GM21423 (cell line): ENCODE results near the gene PTPN9.
"Not testable (repeated sequence)": the region's sequence is repeated elsewhere in the genome, so short reads cannot be mapped to it uniquely, and the experiment has no call there.

Source experiments
- ATAC-seq: cut with Tn5 transposase; IDR thresholded peaks from one replicate; pipeline ENCODE4 v1.9.1; 2021; ENCODE audit warnings: mild to moderate bottlenecking, moderate library complexity; ENCODE audit not compliant: unreplicated experiment

The PTPN9 gene

DNA sequence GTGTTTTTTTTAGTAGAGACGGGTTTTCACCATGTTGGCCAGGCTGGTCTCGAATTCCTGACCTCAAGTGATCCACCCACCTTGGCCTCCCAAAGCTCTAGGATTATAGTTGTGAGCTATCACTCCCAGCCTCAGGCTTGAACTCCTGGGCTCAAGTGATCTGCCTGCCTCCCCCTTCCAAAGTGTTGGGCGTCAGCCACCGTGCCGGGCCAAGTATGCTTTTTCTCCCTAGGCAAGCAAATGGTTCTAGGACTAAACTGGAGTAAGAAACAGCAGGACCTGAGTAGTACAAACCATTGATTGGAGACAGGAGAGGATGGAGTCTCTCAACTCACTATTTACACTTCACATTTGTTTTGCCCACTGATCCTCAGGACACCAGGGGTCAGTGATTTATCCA, 4.6 kb upstream of the PTPN9 start:
- no peak for ATAC-seq

DNA sequence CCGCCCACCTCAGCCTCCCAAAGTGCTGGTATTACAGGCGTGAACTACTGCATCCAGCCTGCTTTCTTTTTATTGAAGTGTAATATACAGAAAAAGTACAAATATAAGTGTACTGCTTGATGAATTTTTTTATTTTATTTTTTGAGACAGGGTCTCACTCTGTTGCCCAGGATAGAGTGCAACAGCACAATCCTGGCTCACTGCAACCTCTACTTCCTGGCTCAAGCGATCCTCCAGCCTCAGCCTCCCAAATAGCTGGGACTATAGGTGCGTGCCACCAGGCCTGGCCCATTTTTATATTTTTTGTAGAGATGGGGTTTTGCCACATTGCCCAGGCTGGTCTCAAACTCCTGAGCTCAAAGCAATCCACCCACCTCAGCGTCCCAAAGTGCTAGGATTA, 3.8 kb upstream of the PTPN9 start:
- ATAC-seq = not testable (repeated sequence)

DNA sequence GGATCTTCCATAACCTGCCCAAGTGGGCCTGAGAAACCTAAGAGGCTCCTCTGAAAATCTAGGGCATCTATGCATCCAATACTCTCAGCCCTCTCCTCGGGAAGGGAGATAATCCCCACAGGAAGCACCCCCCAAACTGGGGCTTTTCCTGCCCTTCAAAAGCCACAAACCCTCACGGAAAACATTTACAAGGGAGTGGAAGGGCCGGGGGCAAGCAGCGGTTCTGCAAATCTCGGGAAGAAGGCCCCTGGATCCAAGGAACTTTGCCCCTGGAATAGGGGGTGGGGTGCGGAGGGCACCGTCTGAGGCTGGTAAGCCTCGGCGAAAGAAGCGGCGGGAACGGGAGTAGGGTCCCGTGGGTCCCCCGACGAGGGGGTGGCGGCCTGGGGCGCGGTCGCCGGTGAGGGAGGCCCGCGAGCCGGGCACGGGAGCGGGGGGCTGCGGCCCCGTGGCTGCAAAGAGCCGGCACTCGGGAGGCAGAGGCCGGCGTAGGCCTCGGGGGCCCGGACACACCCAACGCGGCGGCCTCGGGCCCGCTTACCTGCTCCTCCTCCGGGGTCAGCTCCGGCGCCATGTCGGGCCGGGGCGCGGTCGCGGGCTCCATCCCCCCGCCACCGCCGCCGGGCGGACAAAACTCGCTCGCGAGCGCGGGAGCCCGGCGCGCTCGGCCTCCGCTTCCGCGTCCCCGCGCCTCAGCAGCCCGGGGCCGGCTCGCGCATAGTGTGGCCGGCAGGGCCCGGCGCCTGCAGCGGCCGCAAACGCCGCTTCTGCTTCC, 755 bp downstream of the PTPN9 start:
- ATAC-seq = no peak

DNA sequence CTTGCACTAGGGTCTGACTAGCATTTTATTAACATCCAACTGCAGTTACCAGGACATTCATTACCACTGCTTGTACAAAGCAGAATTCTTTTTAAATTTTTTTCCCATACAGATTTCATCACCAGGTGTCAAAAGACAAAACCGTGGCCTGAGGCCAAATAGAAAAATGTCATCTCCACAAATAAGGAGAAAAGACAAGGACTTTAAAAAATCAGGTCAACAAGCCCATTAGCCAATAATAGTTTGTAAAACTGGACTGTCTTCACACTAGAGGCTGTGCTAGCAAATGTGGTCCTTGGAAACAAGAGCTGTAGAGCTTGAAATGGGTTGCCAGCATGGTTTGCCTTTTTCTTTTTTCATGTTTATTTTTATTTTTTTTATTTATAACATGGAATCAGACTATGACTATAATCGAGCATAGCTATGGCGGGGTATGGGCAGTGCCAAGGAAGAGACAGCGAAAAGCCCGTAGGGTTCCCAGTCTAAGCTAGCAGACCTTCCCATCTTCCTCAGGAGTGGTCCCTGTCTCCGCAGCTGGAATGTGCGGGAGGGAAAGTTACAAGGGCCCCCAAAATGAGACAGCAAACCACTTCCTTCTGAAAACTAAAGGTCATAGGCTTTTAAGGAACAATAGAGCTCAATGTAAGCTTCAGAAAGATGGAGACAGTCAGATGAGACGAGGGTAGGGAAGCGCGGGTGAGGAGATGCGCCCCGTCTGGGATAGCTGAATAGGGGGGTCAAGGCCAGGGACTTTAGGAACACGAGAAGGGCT, 1.5 kb downstream of the PTPN9 start:
- ATAC-seq = no peak

DNA sequence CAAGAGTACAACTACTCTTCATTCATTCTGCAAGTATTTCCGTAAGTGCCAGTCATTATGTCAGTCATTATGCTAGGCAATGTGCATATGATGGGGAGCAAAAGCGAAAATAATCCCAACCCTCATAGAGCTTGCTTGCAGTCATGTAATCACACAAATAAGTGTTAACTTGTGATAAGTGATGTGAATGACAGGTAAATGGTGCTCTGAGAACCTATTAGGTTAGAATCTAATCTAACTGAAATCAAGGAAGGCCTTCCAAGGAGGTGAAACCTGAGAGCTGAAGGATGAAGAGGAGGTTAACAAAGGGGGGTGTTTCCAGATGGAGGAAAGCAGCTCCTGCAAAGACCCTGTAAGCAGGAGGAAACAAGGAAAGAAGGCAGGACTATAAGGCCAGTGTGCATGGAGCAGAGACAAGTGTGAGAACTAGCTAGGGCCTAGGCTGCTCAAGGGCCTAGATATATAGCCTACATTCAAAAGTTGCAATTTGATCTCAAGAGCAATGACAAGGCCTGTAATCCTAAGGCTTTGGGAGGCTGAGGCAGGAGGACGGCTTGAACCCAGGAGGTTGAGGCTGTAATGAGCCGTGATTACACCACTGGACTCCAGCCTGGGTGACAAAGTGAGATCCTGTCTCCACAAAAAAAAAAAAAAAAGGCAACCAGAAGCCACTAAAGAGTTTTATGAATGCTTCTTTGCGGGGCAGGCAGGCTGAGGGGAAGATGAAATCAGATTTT, 5.3 kb downstream of the PTPN9 start:
- no peak for ATAC-seq

DNA sequence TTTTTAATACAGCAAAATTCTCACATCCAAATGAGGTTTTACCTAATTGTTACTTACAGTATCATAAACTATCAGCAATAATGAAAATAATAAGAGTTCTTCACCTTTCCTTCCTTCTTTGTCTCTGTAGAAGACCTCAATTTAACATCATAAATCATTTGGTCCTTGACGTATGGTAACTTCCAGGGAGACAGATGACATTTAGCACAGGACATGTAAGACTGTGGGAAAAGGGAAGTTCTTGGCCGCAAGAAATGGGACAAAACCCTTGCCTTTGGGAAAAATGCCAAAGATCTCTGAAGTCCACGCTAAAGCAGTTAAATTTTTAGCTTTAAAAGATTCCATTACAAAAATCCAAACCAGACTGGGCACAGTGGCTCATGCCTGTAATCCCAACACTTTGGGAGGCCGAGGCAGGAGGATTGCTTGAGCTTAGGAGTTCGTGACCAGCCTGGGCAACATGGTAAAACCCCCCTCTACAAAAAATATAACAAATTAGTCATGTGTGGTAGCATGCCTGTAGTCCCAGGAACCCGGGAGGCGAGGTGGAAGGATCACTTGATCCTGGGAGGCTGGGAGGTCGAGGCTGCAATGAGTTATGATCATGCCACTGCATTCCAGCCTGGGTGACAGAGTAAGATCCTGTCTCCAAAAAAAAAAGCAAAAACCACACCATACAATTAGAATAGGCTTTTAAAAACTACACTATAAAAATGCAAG, 8.8 kb downstream of the PTPN9 start:
- ATAC-seq = no peak

DNA sequence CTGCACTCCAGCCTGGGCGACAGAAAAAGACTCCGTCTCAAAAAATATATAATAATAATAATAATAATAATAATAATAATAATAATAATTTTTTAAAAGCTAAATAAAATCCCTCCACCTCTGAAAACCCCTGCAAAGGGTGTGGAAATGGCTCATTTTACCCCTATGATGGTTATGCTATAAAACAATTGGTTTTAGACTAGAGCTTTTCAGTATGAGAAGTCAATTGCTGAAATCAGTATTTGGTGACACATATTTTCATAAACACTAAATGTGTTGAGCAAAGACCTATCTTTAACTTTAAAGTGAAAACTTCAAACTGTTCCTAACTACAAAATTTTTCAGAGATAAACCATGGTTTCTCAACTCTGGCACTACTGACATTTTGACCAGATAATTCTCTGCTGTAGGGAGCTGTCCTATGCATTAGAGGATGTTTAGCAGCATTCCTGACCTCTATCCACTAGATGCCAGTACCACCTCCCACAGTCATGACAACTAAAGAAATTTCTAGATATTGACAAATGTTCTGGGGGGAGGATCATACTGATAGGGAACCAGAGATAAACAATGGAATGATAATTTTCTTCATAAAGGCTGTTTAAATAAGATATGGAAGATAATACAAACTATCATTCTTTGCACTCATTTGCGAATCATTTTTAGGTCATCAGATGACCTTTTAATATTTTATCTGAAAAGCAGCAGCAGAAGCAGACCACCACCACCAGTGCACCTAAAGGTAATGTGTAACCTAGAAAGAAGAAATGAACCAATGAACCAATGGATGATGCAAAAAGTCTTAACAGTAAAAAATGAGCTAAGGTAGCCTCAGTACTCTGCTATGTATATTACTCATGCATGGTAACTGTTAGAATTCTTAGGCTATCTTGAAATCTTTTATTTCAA, 13.8 kb downstream of the PTPN9 start:
- ATAC-seq = no peak

DNA sequence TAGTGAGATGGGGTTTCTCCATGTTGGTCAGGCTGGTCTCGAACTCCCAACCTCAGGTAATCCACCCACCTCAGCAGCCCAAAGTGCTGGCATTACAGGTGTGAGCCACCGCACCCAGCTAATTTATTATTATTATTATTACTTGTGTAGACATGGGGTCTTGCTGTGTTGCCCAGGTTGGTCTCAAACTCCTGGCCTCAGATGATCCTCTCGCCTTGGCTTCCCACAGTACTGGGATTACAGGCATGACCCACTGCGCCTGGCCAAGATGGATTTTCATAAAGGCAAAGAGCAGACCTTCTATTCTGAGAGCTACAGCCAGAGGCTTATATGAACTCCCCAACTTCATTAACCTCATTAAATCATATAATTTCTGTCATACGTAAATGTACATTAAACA, 17.2 kb downstream of the PTPN9 start:
- ATAC-seq = no peak

DNA sequence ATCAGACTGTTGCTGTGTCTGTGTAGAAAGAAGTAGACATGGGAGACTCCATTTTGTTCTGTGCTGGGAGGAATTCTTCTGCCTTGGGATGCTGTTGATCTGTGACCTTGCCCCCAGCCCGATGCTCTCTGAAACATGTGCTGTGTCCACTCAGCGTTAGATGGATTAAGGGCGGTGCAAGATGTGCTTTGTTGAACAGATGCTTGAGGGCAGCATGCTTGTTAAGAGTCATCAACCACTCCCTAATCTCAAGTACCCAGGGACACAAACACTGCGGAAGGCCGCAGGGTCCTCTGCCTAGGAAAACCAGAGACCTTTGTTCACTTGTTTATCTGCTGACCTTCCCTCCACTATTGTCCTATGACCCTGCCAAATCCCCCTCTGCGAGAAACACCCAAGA, 19.8 kb downstream of the PTPN9 start:
- ATAC-seq = not testable (repeated sequence)

DNA sequence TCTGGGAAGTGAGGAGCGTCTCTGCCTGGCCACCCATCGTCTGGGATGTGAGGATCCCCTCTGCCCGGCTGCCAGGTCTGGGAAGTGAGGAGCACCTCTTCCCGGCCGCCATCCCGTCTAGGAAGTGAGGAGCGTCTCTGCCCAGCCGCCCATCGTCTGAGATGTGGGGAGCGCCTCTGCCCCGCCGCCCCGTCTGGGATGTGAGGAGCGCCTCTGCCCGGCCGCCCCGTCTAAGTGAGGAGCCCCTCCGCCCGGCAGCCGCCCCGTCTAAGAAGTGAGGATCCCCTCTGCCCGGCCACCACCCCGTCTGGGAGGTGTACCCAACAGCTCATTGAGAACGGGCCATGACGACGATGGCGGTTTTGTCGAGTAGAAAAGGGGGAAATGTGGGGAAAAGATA, 20.2 kb downstream of the PTPN9 start:
- ATAC-seq = not testable (repeated sequence)

DNA sequence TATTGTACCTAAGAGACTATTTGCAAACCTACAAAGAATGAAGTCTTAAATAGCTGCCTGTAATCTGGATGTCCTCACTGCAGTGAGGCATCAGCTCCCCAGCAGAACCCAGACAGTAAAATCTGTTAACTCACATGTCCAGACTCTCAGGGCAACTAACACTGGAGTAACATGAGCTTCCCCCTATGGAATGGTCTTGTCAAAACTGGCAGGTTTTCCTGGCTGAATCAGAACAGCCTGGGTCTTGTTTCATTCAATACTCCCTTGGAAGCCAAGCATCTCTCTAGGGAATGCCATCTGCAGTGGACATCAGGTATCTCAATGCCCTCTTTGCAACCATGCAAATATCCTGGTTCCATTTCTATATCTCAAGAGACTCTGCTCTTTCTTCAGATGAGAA, 24.4 kb downstream of the PTPN9 start:
- ATAC-seq = no peak

DNA sequence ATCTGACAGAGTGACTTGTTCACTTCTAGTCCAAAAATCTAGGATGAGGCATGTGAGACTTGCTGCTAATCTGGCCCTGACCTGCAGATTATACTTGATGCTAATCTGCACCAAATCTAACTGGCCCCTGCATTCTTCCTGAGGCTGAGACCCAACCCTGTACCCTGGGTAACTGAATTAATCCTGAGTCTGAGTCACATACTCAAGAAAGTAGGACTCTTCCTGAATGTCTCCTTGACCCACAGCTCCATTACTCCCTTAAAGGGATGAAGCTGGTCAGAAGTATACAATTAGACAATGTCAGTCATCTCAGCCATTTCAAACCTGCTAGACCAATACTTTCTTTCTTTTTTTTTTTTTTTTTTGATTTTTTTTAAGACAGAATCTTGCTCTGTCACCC, 25.5 kb downstream of the PTPN9 start:
- no peak for ATAC-seq

DNA sequence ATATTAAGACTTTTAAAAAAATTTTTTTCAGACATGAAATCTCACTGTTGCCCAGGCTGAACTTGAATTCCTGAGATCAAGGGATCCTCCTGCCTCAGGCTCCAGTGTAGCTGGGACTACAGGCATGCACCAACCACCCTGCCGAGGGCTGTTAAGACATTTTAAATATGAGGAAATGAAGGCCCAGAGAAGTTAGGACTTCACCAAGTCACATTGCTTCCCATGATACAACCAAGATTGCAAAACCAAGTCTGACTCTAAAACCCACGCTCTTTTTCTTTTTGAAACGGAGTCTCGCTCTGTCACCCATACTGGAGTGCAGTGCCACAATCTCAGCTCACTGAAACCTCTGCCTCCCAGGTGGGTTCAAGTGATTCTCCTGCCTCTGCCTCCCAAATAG, 28.0 kb downstream of the PTPN9 start:
- ATAC-seq = no peak

DNA sequence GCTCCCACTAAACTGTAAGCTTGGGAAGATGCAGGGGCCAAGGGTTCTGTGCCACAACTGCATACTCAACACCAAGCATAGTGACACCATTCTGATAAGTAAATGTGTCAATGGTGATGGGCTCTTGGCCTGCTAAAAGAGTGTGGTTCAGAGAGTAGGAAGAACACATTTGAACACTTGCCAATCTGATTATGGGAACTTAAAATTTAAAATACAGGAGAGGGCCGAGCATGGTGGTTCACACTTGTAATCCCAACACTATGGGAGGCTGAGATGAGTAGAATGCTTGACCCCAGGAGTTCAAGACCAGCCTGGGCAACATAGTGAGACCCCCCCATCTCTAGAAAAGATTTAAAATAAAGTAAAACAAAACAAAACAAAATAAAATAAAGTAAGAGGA, 34.1 kb downstream of the PTPN9 start:
- ATAC-seq = no peak

DNA sequence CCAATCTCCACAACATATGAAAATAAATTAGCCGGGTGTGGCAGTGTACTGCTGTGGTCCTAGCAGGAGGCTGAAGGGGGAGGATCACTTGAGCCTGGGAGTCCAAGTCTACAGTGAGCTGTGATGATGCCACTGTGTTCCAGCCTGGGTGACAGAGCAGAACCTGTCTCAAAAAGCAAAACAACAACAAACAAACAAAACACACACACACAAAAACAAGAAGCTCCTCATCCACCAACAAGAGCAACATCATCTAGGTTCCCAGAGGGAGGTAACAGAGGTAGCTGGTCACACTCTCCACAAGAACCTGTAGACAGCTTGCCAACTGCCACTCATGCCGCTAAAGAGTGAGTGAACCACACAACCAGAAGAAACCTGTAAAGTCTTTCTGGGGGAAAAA, 34.8 kb downstream of the PTPN9 start:
- no peak for ATAC-seq

DNA sequence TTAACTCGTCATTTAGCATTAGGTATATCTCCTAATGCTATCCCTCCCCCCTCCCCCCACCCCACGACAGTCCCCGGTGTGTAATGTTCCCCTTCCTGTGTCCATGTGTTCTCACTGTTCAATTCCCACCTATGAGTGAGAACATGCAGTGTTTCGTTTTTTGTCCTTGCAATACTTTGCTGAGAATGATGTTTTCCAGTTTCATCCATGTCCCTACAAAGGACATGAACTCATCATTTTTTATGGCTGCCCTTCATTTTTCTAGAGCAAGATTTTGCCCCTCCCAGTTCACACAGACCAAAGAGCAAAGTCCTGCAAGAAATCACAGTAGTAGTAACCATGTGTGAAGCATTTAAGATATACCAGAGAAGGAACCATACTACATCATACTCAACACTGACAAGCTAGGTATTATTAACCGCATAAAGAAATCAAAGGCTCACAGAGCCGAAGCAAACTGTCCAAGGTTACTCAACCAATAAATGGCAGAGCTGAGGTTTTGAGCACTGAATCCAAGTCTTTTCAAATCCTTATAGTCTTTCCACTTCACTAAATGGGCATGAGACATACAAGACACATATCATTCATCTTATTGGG, 36.1 kb downstream of the PTPN9 start:
- ATAC-seq = not testable (repeated sequence)

DNA sequence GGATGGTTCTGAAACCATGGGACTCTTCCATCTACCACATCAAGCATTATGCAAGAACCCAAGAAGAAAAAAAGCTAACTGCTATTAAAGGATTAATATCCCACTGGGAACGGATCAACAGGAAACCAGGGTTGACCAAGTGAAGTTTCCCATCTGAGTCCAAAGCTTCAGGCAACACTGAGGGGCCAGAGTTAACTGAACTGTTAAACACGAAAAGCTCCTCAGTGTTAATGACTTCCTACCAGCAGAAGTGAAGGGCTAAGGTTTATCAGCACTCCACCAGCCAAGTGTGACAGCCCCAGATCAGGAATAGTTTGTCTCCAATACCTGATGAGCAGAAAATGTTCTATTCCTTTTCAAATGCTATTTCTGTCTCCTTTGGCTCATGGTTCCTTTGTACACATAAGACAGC, 36.7 kb downstream of the PTPN9 start:
- ATAC-seq = no peak

DNA sequence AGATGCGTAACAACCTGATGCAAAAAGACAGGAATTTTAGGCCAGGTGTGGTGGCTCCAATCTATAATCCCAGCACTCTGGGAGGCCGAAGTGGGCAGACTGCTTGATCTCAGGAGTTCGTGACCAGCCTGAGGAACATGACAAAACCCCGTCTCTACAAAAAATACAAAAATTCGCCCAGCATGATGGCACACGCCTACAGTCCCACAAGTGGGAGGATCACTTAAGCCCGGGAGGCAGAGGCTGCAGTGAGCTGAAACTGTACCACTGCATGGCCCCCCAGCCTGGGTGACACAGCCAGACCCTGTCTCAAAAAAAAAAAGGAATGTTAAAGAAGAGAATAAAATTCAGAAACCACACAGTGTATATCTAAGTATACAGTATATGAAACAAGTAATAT, 40.7 kb downstream of the PTPN9 start:
- ATAC-seq = no peak

DNA sequence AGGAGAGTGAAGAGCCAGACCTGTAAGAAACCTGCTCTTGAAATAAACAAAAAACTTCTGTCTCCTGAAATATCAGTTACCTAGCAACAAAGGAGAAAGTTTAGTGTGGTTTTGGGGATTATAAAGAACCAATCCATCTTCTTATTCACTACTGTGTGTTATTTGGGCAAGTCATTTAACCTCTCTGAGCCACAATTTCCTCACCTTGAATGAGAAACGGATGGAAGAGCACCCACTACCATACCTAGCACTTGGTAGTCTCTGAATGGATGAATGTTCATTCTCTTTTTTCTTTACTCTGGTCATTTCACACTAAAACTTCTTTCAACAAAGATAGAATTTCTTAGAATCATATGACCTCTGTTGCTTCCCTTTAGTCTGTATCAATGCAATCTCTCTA, 45.2 kb downstream of the PTPN9 start:
- no peak for ATAC-seq
